Measurements from ENCODE around the gene CBX6. TPM values are rescaled to one million over a fixed set of nuclear protein-coding genes. Genes with fewer than 3 reads are reported as not detected.

CBX6 gene
- total and polyA plus RNA-seq, 9 of the 15 experiments (the other 6 are each of a cell fraction or from before 2014, with no cell fraction given) = 0.75 to 31.6 (median 8.0) TPM

GRCh38 chr22:38820020-38820419 lies 52.0 kb downstream of the CBX6 start:
- ChIA-PET POLR2A (no interaction called here), CTCF (ENCODE audit: low intra/inter-chr PET ratio) (no interaction called here)
- Histone ChIP-seq H3K9ac (ENCODE audit: insufficient read depth in 1 of 2, low read depth in 2 of 2, low read length in 2 of 2) (no peak overlapping the region), H3K4me1 (replicated peaks in 1 of 2; ENCODE audit: control insufficient read depth in 2 of 2, insufficient read depth in 2 of 2, low read length in 2 of 2) (no peaks in the 10 kb centered on the region; a peak in 1 of 5 replicates), H2AFZ (ENCODE audit: low read depth, low read length) (no peak overlapping the region), H3K79me2 (ENCODE audit: control insufficient read depth, insufficient read depth, low read length) (no peaks in the 10 kb centered on the region), H3K4me3 (no peak overlapping the region), H3K27me3 (ENCODE audit: control insufficient read depth in 2 of 2, insufficient read depth in 2 of 2, low read length in 2 of 2) (peaks cover 0 to 17% of the 10 kb centered on the region in 2 experiments; a peak in 3 of 5 replicates), H3K27ac (ENCODE audit: extremely low read depth, low read depth, low read length) (no peak overlapping the region), H3K4me2 (ENCODE audit: insufficient read depth, low read length) (no peak overlapping the region), H3K36me3 (ENCODE audit: control insufficient read depth, insufficient read depth, low read length) (no peaks in the 10 kb centered on the region), H3K9me3 (replicated peaks; ENCODE audit: control insufficient read depth, insufficient read depth, low read depth, low read length) (no peaks in the 10 kb centered on the region), H4K20me1 (replicated peaks; ENCODE audit: control insufficient read depth, insufficient read depth, low read length) (peaks cover 6% of the 10 kb centered on the region; the same call in 1 of the 2 replicates), H3K9me1 (ENCODE audit: control insufficient read depth, insufficient read depth, low read length) (no peaks in the 10 kb centered on the region)
- TF ChIP-seq RREB1 (CRISPR knock-in tag; IDR thresholded peaks at IDR 0.05) (no peak), RFX1 (IDR thresholded peaks at IDR 0.05) (peak; percentile 49; the same call in 1 of the 2 replicates)
- ATAC-seq = no peak
- in situ Hi-C loops (cut with MboI) (no loop called here), intact Hi-C loops (cut with micrococcal nuclease) (no loop called here)
- BruUV-seq (replicated peaks) = no TSS peak
- WGBS (ENCODE audit: insufficient coverage, low coverage, missing lambda C conversion rate) = 0% methylated on average over 8 of the region's 8 CpGs
- FAIRE-seq = no peak
- no peak for DNase-seq (ENCODE audit: extremely low read depth in 1 of 4, low spot score in 3 of 4)

All from K562 (cell line).